HL-60/S4 treated with retinoic acid at 250 ng/mL for 4 days and 3 days (cell line): ENCODE measurements around the gene POGZ.
"Not testable (repeated sequence)": the region's sequence is repeated elsewhere in the genome, so short reads cannot be mapped to it uniquely, and the experiment has no call there.

Source experiments
- in situ Hi-C: fragments of 300-500 bp; cut with MboI; formaldehyde crosslinking; loops from 2 replicates; pipeline ENCODE4 v1.7.0; 2022; ENCODE audit warnings: low sequenced_read_pairs

POGZ gene

GRCh38 chr1:151419819-151420218, 39.5 kb downstream of the POGZ start:
- in situ Hi-C loops: no loop called here

- in situ Hi-C loops: no loop called here
Observed at GRCh38 chr1:151418081-151418480, 41.2 kb downstream of the POGZ start.

- in situ Hi-C loops: no loop called here
Observed at GRCh38 chr1:151416231-151416630, 43.1 kb downstream of the POGZ start.

- in situ Hi-C loops: no loop called here
Observed at GRCh38 chr1:151411884-151412283, 47.4 kb downstream of the POGZ start.

- in situ Hi-C loops: no loop called here
Observed at GRCh38 chr1:151408891-151409290, 50.4 kb downstream of the POGZ start.

- in situ Hi-C loops: no loop called here
Observed at GRCh38 chr1:151407304-151407703, 52.0 kb downstream of the POGZ start.

GRCh38 chr1:151406176-151406575, 53.1 kb downstream of the POGZ start:
- in situ Hi-C loops: no loop called here

- in situ Hi-C loops: no loop called here
Observed at GRCh38 chr1:151405187-151405951, 53.9 kb downstream of the POGZ start.

- in situ Hi-C loops: no loop called here
Observed at GRCh38 chr1:151403612-151404011, 55.7 kb downstream of the POGZ start.

- in situ Hi-C loops: no loop called here
Observed at GRCh38 chr1:151402764-151403163, 56.5 kb downstream of the POGZ start.

GRCh38 chr1:151401860-151402259, 57.4 kb downstream of the POGZ start:
- in situ Hi-C loops: no loop called here

- in situ Hi-C loops: no loop called here
Observed at GRCh38 chr1:151401125-151401788, 58.0 kb downstream of the POGZ start.

GRCh38 chr1:151399324-151400171, 59.7 kb downstream of the POGZ start, which contains the start of gene PSMB4:
Gene PSMB4 (plus strand): TSS chr1:151399573. CDS start chr1:151399588, 15 bp downstream.
- in situ Hi-C loops: no loop called here

GRCh38 chr1:151396265-151396664, 63.0 kb downstream of the POGZ start:
- in situ Hi-C loops: not testable (repeated sequence)

GRCh38 chr1:151393583-151393982, 65.7 kb downstream of the POGZ start:
- in situ Hi-C loops: no loop called here

- in situ Hi-C loops: no loop called here
Observed at GRCh38 chr1:151391079-151391563, 68.2 kb downstream of the POGZ start.

- in situ Hi-C loops: not testable (repeated sequence)
Observed at GRCh38 chr1:151390221-151391078, 68.8 kb downstream of the POGZ start.

- in situ Hi-C loops: no loop called here
Observed at GRCh38 chr1:151386002-151386401, 73.3 kb downstream of the POGZ start.

GRCh38 chr1:151384584-151384983, 74.7 kb downstream of the POGZ start:
- in situ Hi-C loops: no loop called here

GRCh38 chr1:151377150-151377884, 82.0 kb downstream of the POGZ start:
- in situ Hi-C loops: no loop called here
